RWPE1 (cell line): ENCODE results near the gene CRNKL1.
A peak's percentile ranks its signal among the peaks of the same experiment; 100 is the strongest.

ENCODE experiments used
- CTCF ChIA-PET: fragments of 350-600 bp; sonication (Branson Sonifier 250); formaldehyde crosslinking; extraction: SDS; loops from one replicate; lab custom pipeline; 2021; lab: Yijun Ruan, JAX
- POLR2A ChIA-PET: fragments of 400-600 bp; formaldehyde crosslinking; extraction: SDS; loops from one replicate; lab custom pipeline; 2020; ENCODE audit warnings: antibody characterized with exemption; ENCODE audit not compliant: low non-redundant PET; lab: Yijun Ruan, JAX
- DNase-seq: peaks from one replicate; pipeline ENCODE4 v3.0.0; 2012; ENCODE audit warnings: low spot score
- H3K27ac ChIP-seq: fragments of 450-650 bp; 2 replicates; pipeline ENCODE4 v1.5.1; 2017
- CTCF ChIP-seq: fragments of 450-650 bp; conservative IDR thresholded peaks from 2 replicates; pipeline ENCODE4 v1.5.1; 2017; ENCODE audit warnings: low read depth, mild to moderate bottlenecking

CRNKL1 gene

GRCh38 chr20:20070871-20071726 lies 18.8 kb upstream of the CRNKL1 start:
- TF ChIP-seq CTCF = no peak
- POLR2A ChIA-PET = no interaction called here
- DNase-seq = no peak
- H3K27ac ChIP-seq = no peak overlapping the region
- CTCF ChIA-PET = no interaction called here

DNA sequence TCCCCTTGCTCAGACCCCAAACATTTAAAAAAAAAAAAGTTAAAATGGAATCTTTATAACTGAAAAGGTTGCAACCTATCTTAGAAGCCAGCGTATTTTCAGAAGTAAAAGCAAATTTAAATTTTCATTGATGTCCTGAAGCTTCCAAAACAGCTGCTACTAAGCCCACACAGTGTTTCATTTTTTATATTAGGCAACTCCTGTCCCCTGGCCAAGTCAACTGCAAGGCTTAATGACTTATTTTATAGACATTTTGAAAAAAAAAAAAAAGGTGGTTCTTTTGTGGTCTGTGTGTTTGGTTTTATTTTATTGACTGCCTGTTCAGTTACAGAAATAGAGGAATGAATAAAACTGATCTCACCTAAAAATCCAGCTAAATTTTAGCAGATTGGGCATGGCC lies 13.1 kb upstream of the CRNKL1 start:
- CTCF ChIA-PET = interaction anchor here (0.7 kb wide), 1 partner anchor 1320 kb away, joined by 6 read pairs; no protein-coding TSS in a partner anchor
- no peak for TF ChIP-seq CTCF
- no peak overlapping the region for H3K27ac ChIP-seq
- no peak for DNase-seq
- POLR2A ChIA-PET = no interaction called here

- ChIA-PET CTCF (interaction anchor here (1.2 kb wide), 1 partner anchor 11 kb away, joined by 4 read pairs; no protein-coding TSS in a partner anchor), POLR2A (no interaction called here)
- no peak for DNase-seq
- no peak for TF ChIP-seq CTCF
- H3K27ac ChIP-seq = no peak overlapping the region
These were observed 11.9 kb upstream of the CRNKL1 start for GRCh38 chr20:20063941-20064702.

- no peak overlapping the region for H3K27ac ChIP-seq
- POLR2A ChIA-PET = no interaction called here
- CTCF ChIA-PET = no interaction called here
- TF ChIP-seq CTCF = no peak
- DNase-seq = no peak
These were observed 8.2 kb upstream of the CRNKL1 start for GRCh38 chr20:20060234-20060998.

- peak overlapping the region; percentile 83 for H3K27ac ChIP-seq
- TF ChIP-seq CTCF = no peak
- ChIA-PET CTCF (interaction anchor here (0.6 kb wide), 1 partner anchor 53 kb away, joined by 7 read pairs; no protein-coding TSS in a partner anchor), POLR2A (no interaction called here)
- peak; percentile 3 for DNase-seq
These were observed 546 bp downstream of the CRNKL1 start for GRCh38 chr20:20051767-20052073.
